PC-9 (cell line): Measurements from ENCODE around the gene SLC25A25. TPM values are rescaled to one million over a fixed set of nuclear protein-coding genes. Genes with fewer than 3 reads are reported as not detected.

ENCODE experiments used
- BruUV-seq: library from RNA; stranded (reverse); fragments of 400-500 nt; replicated peaks from 2 replicates; lab custom pipeline; 2021; lab: Mats Ljungman, UMichigan
- CTCF ChIA-PET: fragments of 300-600 bp; sonication (Branson Sonifier 250); formaldehyde crosslinking; loops from one replicate; lab custom pipeline; 2022; ENCODE audit warnings: antibody characterized with exemption; lab: Charles Lee
- POLR2A ChIA-PET: fragments of 300-600 bp; sonication (Branson Sonifier 250); formaldehyde crosslinking; loops from one replicate; lab custom pipeline; 2022; ENCODE audit warnings: antibody characterized with exemption; ENCODE audit not compliant: unreplicated experiment; lab: Charles Lee
- DNase-seq, 2 experiments: peaks; one replicate each; pipeline versions ENCODE4 v3.0.0 to v3.0.0-alpha.2; 2015 to 2022; ENCODE audit warnings: mixed read lengths in 1 of 2
- H2AFZ ChIP-seq: fragments of 200-600 bp; sonication (generic); 2 replicates; pipeline ENCODE4 v1.8.1; 2017; ENCODE audit warnings: antibody characterized with exemption
- H3F3A ChIP-seq: fragments of 200-600 bp; sonication (generic); 2 replicates; pipeline ENCODE4 v1.8.1; 2017; ENCODE audit warnings: antibody characterized with exemption, mild to moderate bottlenecking, low read depth; ENCODE audit not compliant: insufficient read depth
- H3K27ac ChIP-seq: fragments of 200-600 bp; sonication (generic); 2 replicates; pipeline ENCODE4 v1.6.1; 2016; ENCODE audit warnings: mixed run types
- H3K27me3 ChIP-seq: fragments of 200-600 bp; sonication (generic); 2 replicates; pipeline ENCODE4 v1.6.1; 2016; ENCODE audit warnings: low read depth, mixed run types; ENCODE audit not compliant: insufficient read depth
- H3K36me3 ChIP-seq: fragments of 200-600 bp; sonication (generic); 2 replicates; pipeline ENCODE4 v1.6.1; 2016; ENCODE audit warnings: low read depth, mixed run types
- H3K4me1 ChIP-seq: fragments of 200-600 bp; sonication (generic); replicated peaks from 2 replicates; pipeline ENCODE4 v1.6.1; 2016; ENCODE audit warnings: mixed run types; ENCODE audit not compliant: insufficient read depth
- H3K4me2 ChIP-seq: fragments of 200-600 bp; sonication (generic); 2 replicates; pipeline ENCODE4 v1.6.1; 2017; ENCODE audit warnings: mixed run types
- H3K4me3 ChIP-seq: fragments of 200-600 bp; sonication (generic); 2 replicates; pipeline ENCODE4 v1.6.1; 2016; ENCODE audit warnings: mixed run types
- H3K79me2 ChIP-seq: fragments of 200-600 bp; sonication (generic); 2 replicates; pipeline ENCODE4 v1.6.1; 2017; ENCODE audit warnings: low read depth, mixed run types
- H3K9me2 ChIP-seq: fragments of 200-600 bp; sonication (generic); 2 replicates; pipeline ENCODE4 v1.8.1; 2017; ENCODE audit warnings: mild to moderate bottlenecking; ENCODE audit not compliant: insufficient read depth
- H3K9me3 ChIP-seq: fragments of 200-600 bp; sonication (generic); 2 replicates; pipeline ENCODE4 v1.8.1; 2016; ENCODE audit warnings: low read depth; ENCODE audit not compliant: insufficient read depth
- H4K20me1 ChIP-seq: fragments of 200-600 bp; sonication (generic); 2 replicates; pipeline ENCODE4 v1.8.1; 2017; ENCODE audit not compliant: insufficient read depth
- EZH2 ChIP-seq: fragments of 200-600 bp; sonication (generic); IDR thresholded peaks from 2 replicates; pipeline ENCODE4 v1.8.0; 2017; ENCODE audit warnings: antibody characterized with exemption, low read depth
- intact Hi-C: fragments of 100-400 bp; cut with micrococcal nuclease; formaldehyde crosslinking; loops from one replicate; pipeline ENCODE4 v1.10.0; 2022; ENCODE audit not compliant: unreplicated experiment
- total RNA-seq: library from RNA; stranded (reverse); gene quantifications from 2 replicates; pipeline ENCODE4 v1.2.3, GENCODE V29; 2021
- TF ChIP-seq, protein P1 (sequence below): fragments of 200-600 bp; sonication (generic); conservative IDR thresholded peaks from 2 replicates; pipeline ENCODE4 v1.6.1; 2017; ENCODE audit warnings: mixed run types, antibody characterized with exemption, mild to moderate bottlenecking, moderate library complexity

SLC25A25 gene
- total RNA-seq, 1 experiment from 2014 or later = 11.7 TPM

DNA sequence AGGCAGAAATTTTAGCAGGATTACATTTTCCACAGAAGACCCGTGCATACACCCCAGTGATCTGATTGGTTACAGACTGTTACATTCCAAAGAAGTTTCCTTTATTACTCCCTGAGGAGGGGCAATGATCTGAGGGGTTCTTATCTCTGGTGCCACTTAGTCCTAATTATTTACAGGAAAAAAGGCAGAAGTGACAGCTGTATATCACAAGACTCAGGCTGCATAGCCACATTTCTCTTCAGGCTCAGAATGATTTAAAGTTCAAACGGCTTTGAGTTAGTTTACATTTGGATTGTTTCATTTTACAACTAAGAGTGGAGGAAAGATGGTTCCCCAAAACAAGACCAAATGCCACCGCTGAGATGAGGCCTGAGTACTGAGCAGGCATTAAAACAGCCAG is 18.2 kb upstream of the SLC25A25 start:
- POLR2A ChIA-PET = no interaction called here
- H3K9me2 ChIP-seq = no peaks in the 10 kb centered on the region
- no peaks in the 10 kb centered on the region for H4K20me1 ChIP-seq
- intact Hi-C loops = loop anchor here (5.0 kb wide), 2 partner anchors 47 to 67 kb away; no protein-coding TSS in a partner anchor
- no peaks in the 10 kb centered on the region for H3K79me2 ChIP-seq
- BruUV-seq = no TSS peak
- TF ChIP-seq EZH2 = no peak
- TF ChIP-seq, protein P1, sequence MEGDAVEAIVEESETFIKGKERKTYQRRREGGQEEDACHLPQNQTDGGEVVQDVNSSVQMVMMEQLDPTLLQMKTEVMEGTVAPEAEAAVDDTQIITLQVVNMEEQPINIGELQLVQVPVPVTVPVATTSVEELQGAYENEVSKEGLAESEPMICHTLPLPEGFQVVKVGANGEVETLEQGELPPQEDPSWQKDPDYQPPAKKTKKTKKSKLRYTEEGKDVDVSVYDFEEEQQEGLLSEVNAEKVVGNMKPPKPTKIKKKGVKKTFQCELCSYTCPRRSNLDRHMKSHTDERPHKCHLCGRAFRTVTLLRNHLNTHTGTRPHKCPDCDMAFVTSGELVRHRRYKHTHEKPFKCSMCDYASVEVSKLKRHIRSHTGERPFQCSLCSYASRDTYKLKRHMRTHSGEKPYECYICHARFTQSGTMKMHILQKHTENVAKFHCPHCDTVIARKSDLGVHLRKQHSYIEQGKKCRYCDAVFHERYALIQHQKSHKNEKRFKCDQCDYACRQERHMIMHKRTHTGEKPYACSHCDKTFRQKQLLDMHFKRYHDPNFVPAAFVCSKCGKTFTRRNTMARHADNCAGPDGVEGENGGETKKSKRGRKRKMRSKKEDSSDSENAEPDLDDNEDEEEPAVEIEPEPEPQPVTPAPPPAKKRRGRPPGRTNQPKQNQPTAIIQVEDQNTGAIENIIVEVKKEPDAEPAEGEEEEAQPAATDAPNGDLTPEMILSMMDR = no peak
- H3K4me1 ChIP-seq = peaks cover 32% of the 10 kb centered on the region
- no peak overlapping the region for H3K27ac ChIP-seq
- H3K4me2 ChIP-seq = no peak overlapping the region
- no peaks in the 10 kb centered on the region for H3K27me3 ChIP-seq
- no peak overlapping the region for H2AFZ ChIP-seq
- no peak overlapping the region for H3K4me3 ChIP-seq
- H3K36me3 ChIP-seq = no peaks in the 10 kb centered on the region
- no peak for DNase-seq
- CTCF ChIA-PET = no interaction called here
- peaks cover 23% of the 10 kb centered on the region; the same call in 1 of the 2 replicates for H3F3A ChIP-seq
- H3K9me3 ChIP-seq = no peaks in the 10 kb centered on the region

DNA sequence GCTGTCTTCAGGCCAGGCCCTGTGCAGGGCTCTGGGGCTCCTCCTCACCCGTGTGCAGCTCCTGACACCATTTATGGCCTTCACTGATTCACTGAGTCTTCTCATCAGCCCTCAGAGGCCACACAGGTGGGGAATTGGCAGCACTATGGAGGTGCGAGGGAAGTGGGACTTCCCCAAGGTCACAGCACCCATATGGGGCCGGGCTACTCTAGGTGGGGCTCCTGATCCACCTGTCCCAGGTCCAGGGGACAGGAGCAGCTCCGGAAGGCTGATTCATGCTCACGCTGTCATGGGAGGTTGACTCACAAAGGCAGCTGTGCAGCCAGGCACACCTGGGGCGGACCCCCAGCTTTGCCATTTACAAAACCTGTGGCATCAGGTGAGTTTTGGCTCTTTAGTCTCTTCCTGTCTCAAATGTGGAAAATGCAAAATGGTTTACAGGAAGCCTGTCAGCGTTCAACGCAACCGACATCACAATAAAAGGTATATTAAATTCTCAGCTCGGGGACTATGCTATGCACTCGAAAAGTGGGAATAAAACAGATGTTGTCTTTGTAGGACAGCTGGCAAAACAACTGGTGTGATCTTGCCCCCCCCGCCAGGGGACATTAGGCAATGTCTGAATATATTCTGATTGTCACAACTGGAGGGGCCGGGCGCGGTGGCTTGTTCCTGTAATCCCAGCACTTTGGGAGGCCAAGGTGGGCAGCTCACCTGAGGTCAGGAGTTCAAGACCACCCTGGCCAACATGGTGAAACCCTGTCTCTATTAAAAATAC is 15.9 kb upstream of the SLC25A25 start:
- Histone ChIP-seq H4K20me1 (no peaks in the 10 kb centered on the region), H3K9me3 (no peaks in the 10 kb centered on the region), H3F3A (peaks cover 23% of the 10 kb centered on the region; the same call in 1 of the 2 replicates), H3K27ac (peak overlapping the region; percentile 56), H3K4me1 (peaks cover 32% of the 10 kb centered on the region), H3K27me3 (no peaks in the 10 kb centered on the region), H3K79me2 (no peaks in the 10 kb centered on the region), H3K4me2 (peak overlapping the region; percentile 45), H3K9me2 (no peaks in the 10 kb centered on the region), H3K36me3 (no peaks in the 10 kb centered on the region), H2AFZ (no peak overlapping the region), H3K4me3 (no peak overlapping the region)
- POLR2A ChIA-PET = interaction anchor here (0.5 to 0.9 kb wide), 5 partner anchors 9 to 97 kb away, joined by 4 to 25 read pairs (median 6); partner anchors contain the start of genes NAIF1 and SLC25A25
- TSS peak; percentile 90 for BruUV-seq
- intact Hi-C loops = loop anchor here (1.0 to 5.0 kb wide), 3 partner anchors 15 to 65 kb away; partner anchors contain the start of gene NAIF1
- TF ChIP-seq, protein P1 = no peak
- no peak for TF ChIP-seq EZH2
- CTCF ChIA-PET = interaction anchor here (0.6 to 2.8 kb wide), 5 partner anchors 15 to 48 kb away, joined by 3 to 13 read pairs (median 5); partner anchors contain the start of genes NAIF1 and SLC25A25
- peak; percentile 83 to 86 for DNase-seq

DNA sequence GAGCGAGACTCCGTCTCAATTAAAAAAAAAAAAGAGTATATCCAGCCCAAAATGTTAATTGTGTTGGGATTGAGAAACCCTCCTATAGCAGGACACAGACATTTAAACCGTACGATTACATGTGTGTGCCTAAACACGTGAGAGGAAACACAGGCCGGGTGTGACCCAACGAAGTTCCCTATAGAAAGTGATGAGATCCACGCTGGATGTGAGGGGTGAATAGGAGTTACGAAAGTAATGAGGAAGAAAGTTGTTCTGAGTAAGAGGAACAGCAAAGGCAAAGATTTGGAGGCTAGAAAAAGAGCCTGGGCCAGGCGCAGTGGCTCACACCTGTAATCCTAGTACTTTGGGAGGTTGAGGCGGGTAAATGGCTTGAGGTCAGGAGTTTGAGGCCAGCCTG is 14.5 kb upstream of the SLC25A25 start:
- BruUV-seq = no TSS peak
- Histone ChIP-seq H3K4me1 (peaks cover 32% of the 10 kb centered on the region), H3K27ac (no peak overlapping the region)

More for the DNA sequence above, 14.5 kb upstream of the SLC25A25 start:
- intact Hi-C loops = loop anchor here (5.0 kb wide), 2 partner anchors 44 to 64 kb away; no protein-coding TSS in a partner anchor
- no peaks in the 10 kb centered on the region for H3K9me2 ChIP-seq
- no peak overlapping the region for H2AFZ ChIP-seq
- no peak overlapping the region for H3K4me3 ChIP-seq
- H3K27me3 ChIP-seq = no peaks in the 10 kb centered on the region
- ChIA-PET POLR2A (no interaction called here), CTCF (no interaction called here)
- H3K9me3 ChIP-seq = no peaks in the 10 kb centered on the region
- no peak for DNase-seq
- H3K4me2 ChIP-seq = no peak overlapping the region
- H3F3A ChIP-seq = peaks cover 23% of the 10 kb centered on the region; the same call in 1 of the 2 replicates
- H4K20me1 ChIP-seq = no peaks in the 10 kb centered on the region
- H3K36me3 ChIP-seq = no peaks in the 10 kb centered on the region
- no peaks in the 10 kb centered on the region for H3K79me2 ChIP-seq
- TF ChIP-seq EZH2 = no peak
- TF ChIP-seq, protein P1 = no peak
